GM21515 (cell line): ENCODE data around the gene LSR.

Experiments used
- ATAC-seq: cut with Tn5 transposase; IDR thresholded peaks from one replicate; pipeline ENCODE4 v1.9.1; 2021; ENCODE audit not compliant: unreplicated experiment

Gene LSR

GRCh38 chr19:35246466-35247092 is 2.2 kb upstream of the LSR start:
- ATAC-seq = no peak

- ATAC-seq = peak; percentile 40
Measured at GRCh38 chr19:35247526-35248309, 1.1 kb upstream of the LSR start.

- no peak for ATAC-seq
Measured at GRCh38 chr19:35249146-35249847, 495 bp downstream of the LSR start.

- no peak for ATAC-seq
Measured at GRCh38 chr19:35249848-35250711, 1.3 kb downstream of the LSR start.

- ATAC-seq = no peak
Measured at GRCh38 chr19:35251456-35251855, 2.7 kb downstream of the LSR start.

- no peak for ATAC-seq
Measured at GRCh38 chr19:35253316-35254286, 4.8 kb downstream of the LSR start.

- ATAC-seq = no peak
Measured at GRCh38 chr19:35254341-35255297, 5.8 kb downstream of the LSR start.

GRCh38 chr19:35256566-35256965 is 7.8 kb downstream of the LSR start:
- ATAC-seq = no peak

GRCh38 chr19:35257113-35257461 is 8.3 kb downstream of the LSR start:
- ATAC-seq = no peak

GRCh38 chr19:35260694-35261304 is 12.0 kb downstream of the LSR start:
- ATAC-seq = no peak

GRCh38 chr19:35261356-35262100 is 12.7 kb downstream of the LSR start:
- no peak for ATAC-seq

- no peak for ATAC-seq
Measured at GRCh38 chr19:35262101-35262761, 13.4 kb downstream of the LSR start.

GRCh38 chr19:35264268-35265125 is 15.7 kb downstream of the LSR start:
- no peak for ATAC-seq

- no peak for ATAC-seq
Measured at GRCh38 chr19:35265126-35265899, 16.5 kb downstream of the LSR start.

GRCh38 chr19:35265900-35266519 is 17.2 kb downstream of the LSR start:
- ATAC-seq = no peak
